ENCODE results near the gene RFX1. TPM values are rescaled to one million over a fixed set of nuclear protein-coding genes. Genes with fewer than 3 reads are reported as not detected.
A peak's percentile ranks its signal among the peaks of the same experiment; 100 is the strongest.

Gene RFX1
- total and polyA plus RNA-seq, 2 donors (not counting 1 experiment from before 2014, with no cell fraction given), result 9.2 to 33.3 TPM

- H2AFZ ChIP-seq (ENCODE audit: insufficient read depth, low read depth, low read length, poor library complexity, severe bottlenecking), result no peak overlapping the region
- TF ChIP-seq EZH2 (IDR thresholded peaks at IDR 0.05; ENCODE audit: borderline replicate concordance, insufficient read depth, low read depth, low read length, poor library complexity, severe bottlenecking) (no peak), CTCF (IDR thresholded peaks at IDR 0.05) (no peak)
- Mint-ChIP-seq H3K27me3 (no peaks in the 10 kb centered on the region), H3K9me3 (ENCODE audit: insufficient read depth) (no peaks in the 10 kb centered on the region), H3K4me3 (no peak overlapping the region), H3K27ac (no peak overlapping the region), H3K4me1 (no peaks in the 10 kb centered on the region)
- peaks cover 9 to 47% of the 10 kb centered on the region in 2 experiments for H3K36me3 ChIP-seq (replicated peaks in 1 of 2; ENCODE audit: control extremely low read depth in 1 of 2, control insufficient read depth in 1 of 2, extremely low read depth in 1 of 2, insufficient read depth in 2 of 2, low read length in 1 of 2)
- H3K4me1 ChIP-seq (ENCODE audit: control insufficient read depth in 2 of 2, insufficient read depth in 2 of 2, low read length in 2 of 2), result no peaks in the 10 kb centered on the region
- no peak overlapping the region for H3K4me3 ChIP-seq (ENCODE audit: control extremely low read depth in 1 of 5, extremely low read depth in 1 of 5, insufficient read depth in 1 of 5, low read depth in 2 of 5, low read length in 4 of 5)
- H3K4me2 ChIP-seq (replicated peaks; ENCODE audit: low read depth, low read length, poor library complexity, severe bottlenecking), result no peak overlapping the region
- POLR2A ChIA-PET, result interaction anchor here (0.7 kb wide), 1 partner anchor 168 kb away, joined by 9 read pairs; no protein-coding TSS in a partner anchor
- H3K79me2 ChIP-seq (ENCODE audit: control insufficient read depth, insufficient read depth, low read length), result no peaks in the 10 kb centered on the region
- no peak overlapping the region for H3K9ac ChIP-seq (ENCODE audit: low read length)
- H3K9me3 ChIP-seq (ENCODE audit: control extremely low read depth in 1 of 3, control insufficient read depth in 2 of 3, insufficient read depth in 1 of 3, low read length in 2 of 3), result peaks cover 0 to 11% (median 2%) of the 10 kb centered on the region in 3 donors
- H3K27me3 ChIP-seq (replicated peaks in 1 of 4; ENCODE audit: control extremely low read depth in 1 of 4, control insufficient read depth in 3 of 4, insufficient read depth in 4 of 4, low read length in 3 of 4), result no peaks in the 10 kb centered on the region
- H3K27ac ChIP-seq (ENCODE audit: low read length in 2 of 2), result no peak overlapping the region
- DNase-seq (no peak), ATAC-seq (ENCODE audit: low read depth) (no peak)
- intact Hi-C loops (cut with micrococcal nuclease), result no loop called here
- CTCF ChIA-PET, result interaction anchor here (0.7 to 1.1 kb wide), 2 partner anchors 18 to 1298 kb away, joined by 4 read pairs; no protein-coding TSS in a partner anchor
- H4K20me1 ChIP-seq (ENCODE audit: control insufficient read depth, insufficient read depth, low read length, poor library complexity, severe bottlenecking), result peaks cover 20% of the 10 kb centered on the region
- WGBS (ENCODE audit: insufficient coverage), result 100% methylated on average over 4 of the region's 4 CpGs
Measured at GRCh38 chr19:14050512-14050911, 44.4 kb upstream of the RFX1 start.

DNA sequence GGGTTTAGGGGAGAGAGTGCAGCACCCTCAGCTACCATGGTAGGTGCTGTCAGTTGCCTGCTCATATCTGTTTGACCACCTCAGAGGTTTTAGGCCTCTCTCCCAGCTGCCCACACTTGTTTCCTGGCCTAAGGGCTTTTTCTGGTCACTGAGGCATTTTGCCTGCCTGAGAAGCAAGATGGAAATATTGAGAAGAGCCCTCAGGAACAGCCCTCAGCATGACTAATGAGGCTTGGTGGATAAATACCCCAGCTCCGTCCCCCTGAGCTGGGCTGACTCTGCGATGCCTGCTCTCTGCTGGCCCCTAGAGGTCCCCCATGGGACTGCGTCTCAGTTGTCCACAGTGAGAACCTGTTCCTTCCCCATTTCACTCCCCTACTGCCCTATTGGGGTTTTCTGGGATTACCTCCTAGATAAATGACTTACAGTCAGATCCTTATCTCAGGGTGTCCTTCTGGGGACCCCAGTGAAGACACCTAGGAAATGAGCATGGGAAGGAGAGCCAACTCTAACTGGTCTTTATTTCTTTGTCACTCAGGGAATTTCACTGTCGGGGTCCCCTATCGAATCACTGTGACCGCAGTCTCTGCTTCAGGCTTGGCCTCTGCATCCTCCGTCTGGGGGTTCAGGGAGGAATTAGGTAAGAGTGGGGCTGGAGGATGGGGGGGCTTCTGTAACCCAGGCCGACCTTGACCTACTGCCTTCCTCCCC is 42.5 kb upstream of the RFX1 start:
- H3K9me3 ChIP-seq (ENCODE audit: control extremely low read depth in 1 of 3, control insufficient read depth in 2 of 3, insufficient read depth in 1 of 3, low read length in 2 of 3), result peaks cover 0 to 9% (median 2%) of the 10 kb centered on the region in 3 donors
- DNase-seq, result peak; percentile 80
- ChIA-PET CTCF (interaction anchor here (0.6 to 3.0 kb wide), 41 partner anchors 7 to 933 kb away, joined by 3 to 29 read pairs (median 4); partner anchors contain the start of genes IL27RA and MISP3), POLR2A (interaction anchor here (0.5 to 0.7 kb wide), 2 partner anchors 24 to 260 kb away, joined by 3 to 5 read pairs; partner anchors contain the start of gene MISP3)
- intact Hi-C loops (cut with micrococcal nuclease), result loop anchor here (1.0 kb wide), 1 partner anchor 142 kb away; the partner anchor contains the start of genes BRME1 and CC2D1A
- no peak overlapping the region for H3K4me3 ChIP-seq (ENCODE audit: control extremely low read depth in 1 of 5, extremely low read depth in 1 of 5, insufficient read depth in 1 of 5, low read depth in 2 of 5, low read length in 4 of 5)
- peak; percentile 92 for ATAC-seq (ENCODE audit: low read depth)
- H3K27ac ChIP-seq (ENCODE audit: low read length in 2 of 2), result no peak overlapping the region
- H4K20me1 ChIP-seq (ENCODE audit: control insufficient read depth, insufficient read depth, low read length, poor library complexity, severe bottlenecking), result peaks cover 20% of the 10 kb centered on the region
- H3K27me3 ChIP-seq (replicated peaks in 1 of 4; ENCODE audit: control extremely low read depth in 1 of 4, control insufficient read depth in 3 of 4, insufficient read depth in 4 of 4, low read length in 3 of 4), result no peaks in the 10 kb centered on the region
- H2AFZ ChIP-seq (ENCODE audit: insufficient read depth, low read depth, low read length, poor library complexity, severe bottlenecking), result no peak overlapping the region
- no peaks in the 10 kb centered on the region for H3K4me1 ChIP-seq (ENCODE audit: control insufficient read depth in 2 of 2, insufficient read depth in 2 of 2, low read length in 2 of 2)
- no peak overlapping the region for H3K27ac Mint-ChIP-seq
- no peak overlapping the region for H3K9ac ChIP-seq (ENCODE audit: low read length)
- no peak overlapping the region for H3K4me3 Mint-ChIP-seq
- no peak overlapping the region for H3K4me2 ChIP-seq (replicated peaks; ENCODE audit: low read depth, low read length, poor library complexity, severe bottlenecking)
- TF ChIP-seq CTCF (IDR thresholded peaks at IDR 0.05), result peak; percentile 95
- TF ChIP-seq EZH2 (IDR thresholded peaks at IDR 0.05; ENCODE audit: borderline replicate concordance, insufficient read depth, low read depth, low read length, poor library complexity, severe bottlenecking), result no peak
- H3K79me2 ChIP-seq (ENCODE audit: control insufficient read depth, insufficient read depth, low read length), result no peaks in the 10 kb centered on the region
- no peaks in the 10 kb centered on the region for H3K4me1 Mint-ChIP-seq
- 84% methylated on average over 3 of the region's 8 CpGs for WGBS (ENCODE audit: insufficient coverage)
- H3K9me3 Mint-ChIP-seq (ENCODE audit: insufficient read depth), result no peaks in the 10 kb centered on the region
- H3K27me3 Mint-ChIP-seq, result no peaks in the 10 kb centered on the region
- peaks cover 9 to 56% of the 10 kb centered on the region in 2 experiments for H3K36me3 ChIP-seq (replicated peaks in 1 of 2; ENCODE audit: control extremely low read depth in 1 of 2, control insufficient read depth in 1 of 2, extremely low read depth in 1 of 2, insufficient read depth in 2 of 2, low read length in 1 of 2)

Data from B cell (primary cell).